NCI-H774 (cell line): ENCODE measurements around the gene RBM7.

Experiments used
- DNase-seq: peaks from one replicate; lab custom pipeline; 2025; lab: John Stamatoyannopoulos, UW

RBM7 gene

GRCh38 chr11:114396916-114397315 is 3.5 kb upstream of the RBM7 start:
- DNase-seq: no peak

- DNase-seq: peak; percentile 58
Observed at GRCh38 chr11:114397349-114397982, 3.0 kb upstream of the RBM7 start.

- no peak for DNase-seq
Observed at GRCh38 chr11:114398303-114398920, 2.1 kb upstream of the RBM7 start.

GRCh38 chr11:114399490-114400215 is 813 bp upstream of the RBM7 start:
- DNase-seq: peak; percentile 61

- no peak for DNase-seq
Observed at GRCh38 chr11:114400915-114401223, 403 bp downstream of the RBM7 start.

- no peak for DNase-seq
Observed at GRCh38 chr11:114401311-114401710, 845 bp downstream of the RBM7 start.

- DNase-seq: no peak
Observed at GRCh38 chr11:114412946-114413345, 12.5 kb downstream of the RBM7 start.

- DNase-seq: no peak
Observed at GRCh38 chr11:114413958-114414357, 13.5 kb downstream of the RBM7 start.

GRCh38 chr11:114416441-114416961 is 16.0 kb downstream of the RBM7 start:
- no peak for DNase-seq

- no peak for DNase-seq
Observed at GRCh38 chr11:114426280-114426679, 25.8 kb downstream of the RBM7 start.

- DNase-seq: no peak
Observed at GRCh38 chr11:114430290-114430689, 29.8 kb downstream of the RBM7 start.

- no peak for DNase-seq
Observed at GRCh38 chr11:114432893-114433292, 32.4 kb downstream of the RBM7 start.

GRCh38 chr11:114433376-114433775 is 32.9 kb downstream of the RBM7 start:
- no peak for DNase-seq

GRCh38 chr11:114438303-114438702 is 37.8 kb downstream of the RBM7 start:
- DNase-seq: no peak

GRCh38 chr11:114439229-114440120 is 39.0 kb downstream of the RBM7 start, which contains the start of gene REXO2:
Gene REXO2, plus strand, starts transcription at chr11:114439467. Its CDS starts 62 bp downstream, at chr11:114439529.
- DNase-seq: peak; percentile 94

GRCh38 chr11:114440121-114440860 is 39.8 kb downstream of the RBM7 start:
- no peak for DNase-seq

- DNase-seq: peak; percentile 52
Observed at GRCh38 chr11:114440971-114441763, 40.7 kb downstream of the RBM7 start.

- DNase-seq: no peak
Observed at GRCh38 chr11:114441921-114442320, 41.5 kb downstream of the RBM7 start.

- no peak for DNase-seq
Observed at GRCh38 chr11:114442536-114442935, 42.1 kb downstream of the RBM7 start.

- DNase-seq: no peak
Observed at GRCh38 chr11:114447444-114447843, 47.0 kb downstream of the RBM7 start.

- DNase-seq: no peak
Observed at GRCh38 chr11:114447892-114448291, 47.4 kb downstream of the RBM7 start.
